Bronchial epithelial cell (primary cell): ENCODE data around the gene FIBIN. TPM values are rescaled to one million over a fixed set of nuclear protein-coding genes. Genes with fewer than 3 reads are reported as not detected.
A peak's percentile ranks its signal among the peaks of the same experiment; 100 is the strongest.
"Not testable (repeated sequence)": the region's sequence is repeated elsewhere in the genome, so short reads cannot be mapped to it uniquely, and the experiment has no call there.

Source experiments
- DNase-seq: peaks from one replicate; pipeline ENCODE4 v3.0.0-alpha.2; 2010; ENCODE audit warnings: low read depth
- FAIRE-seq: peaks from 2 replicates; lab custom pipeline; 2011; peaks lifted over from hg19 to GRCh38; lab: Jason Lieb, UNC
- H3K27me3 ChIP-seq: 2 replicates; pipeline ENCODE4 v1.5.1; 2011; ENCODE audit warnings: low read length; ENCODE audit not compliant: control insufficient read depth, insufficient read depth
- H3K36me3 ChIP-seq: 2 replicates; pipeline ENCODE4 v1.5.1; 2011; ENCODE audit warnings: low read length; ENCODE audit not compliant: control insufficient read depth, insufficient read depth
- H3K4me3 ChIP-seq: 2 replicates; pipeline ENCODE4 v1.5.1; 2011; ENCODE audit warnings: mild to moderate bottlenecking, low read depth, low read length, control low read depth
- total RNA-seq: library from RNA; depleted of rRNA; stranded (reverse); fragments of >200 nt; gene quantifications from 2 replicates; pipeline ENCODE4 v1.2.1, GENCODE V29; 2014
- TF ChIP-seq, protein P1 (sequence below): IDR thresholded peaks from 2 replicates; pipeline ENCODE4 v1.5.1; 2011; ENCODE audit warnings: mild to moderate bottlenecking, moderate library complexity, low read length, control low read depth, inconsistent platforms; ENCODE audit not compliant: insufficient read depth, severe bottlenecking

The FIBIN gene
- total RNA-seq, 1 donor from 2014 or later: 14.2 TPM

DNA sequence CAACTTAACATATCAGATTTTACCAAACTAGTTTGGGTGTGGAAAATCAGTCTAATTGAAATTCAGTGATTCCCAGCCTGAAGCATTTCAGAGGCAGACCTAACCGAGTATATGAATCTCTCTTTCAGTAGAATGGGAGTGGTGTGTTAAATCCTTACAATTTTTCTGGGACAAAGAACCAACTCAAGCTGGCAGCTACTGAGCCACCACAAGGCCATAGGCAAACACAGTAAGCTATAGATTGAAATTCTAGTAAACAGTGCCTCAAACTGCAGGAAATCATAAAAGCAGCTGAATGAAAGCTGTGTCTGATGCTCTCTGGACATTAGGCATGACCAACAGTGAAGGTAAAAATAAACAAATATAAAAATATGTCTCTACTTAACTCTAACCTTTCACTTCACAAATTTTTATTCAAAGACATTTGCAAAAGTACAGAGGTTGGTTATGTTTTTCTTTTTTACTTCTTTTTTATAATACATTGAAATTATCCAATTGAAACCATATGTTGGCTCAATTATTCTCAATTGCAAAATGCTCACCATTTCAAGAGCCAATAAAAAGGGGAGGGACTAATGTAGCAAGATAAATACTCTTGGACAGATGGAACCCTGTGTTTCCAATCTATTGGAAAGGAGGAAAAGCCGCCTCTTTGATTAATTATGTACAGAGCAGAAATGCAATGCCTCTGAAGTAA is 35.8 kb upstream of the FIBIN start:
- FAIRE-seq (no peak), DNase-seq (no peak)
- TF ChIP-seq, protein P1, sequence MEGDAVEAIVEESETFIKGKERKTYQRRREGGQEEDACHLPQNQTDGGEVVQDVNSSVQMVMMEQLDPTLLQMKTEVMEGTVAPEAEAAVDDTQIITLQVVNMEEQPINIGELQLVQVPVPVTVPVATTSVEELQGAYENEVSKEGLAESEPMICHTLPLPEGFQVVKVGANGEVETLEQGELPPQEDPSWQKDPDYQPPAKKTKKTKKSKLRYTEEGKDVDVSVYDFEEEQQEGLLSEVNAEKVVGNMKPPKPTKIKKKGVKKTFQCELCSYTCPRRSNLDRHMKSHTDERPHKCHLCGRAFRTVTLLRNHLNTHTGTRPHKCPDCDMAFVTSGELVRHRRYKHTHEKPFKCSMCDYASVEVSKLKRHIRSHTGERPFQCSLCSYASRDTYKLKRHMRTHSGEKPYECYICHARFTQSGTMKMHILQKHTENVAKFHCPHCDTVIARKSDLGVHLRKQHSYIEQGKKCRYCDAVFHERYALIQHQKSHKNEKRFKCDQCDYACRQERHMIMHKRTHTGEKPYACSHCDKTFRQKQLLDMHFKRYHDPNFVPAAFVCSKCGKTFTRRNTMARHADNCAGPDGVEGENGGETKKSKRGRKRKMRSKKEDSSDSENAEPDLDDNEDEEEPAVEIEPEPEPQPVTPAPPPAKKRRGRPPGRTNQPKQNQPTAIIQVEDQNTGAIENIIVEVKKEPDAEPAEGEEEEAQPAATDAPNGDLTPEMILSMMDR: no peak
- Histone ChIP-seq H3K27me3 (no peaks in the 10 kb centered on the region), H3K4me3 (no peak overlapping the region), H3K36me3 (no peaks in the 10 kb centered on the region)

DNA sequence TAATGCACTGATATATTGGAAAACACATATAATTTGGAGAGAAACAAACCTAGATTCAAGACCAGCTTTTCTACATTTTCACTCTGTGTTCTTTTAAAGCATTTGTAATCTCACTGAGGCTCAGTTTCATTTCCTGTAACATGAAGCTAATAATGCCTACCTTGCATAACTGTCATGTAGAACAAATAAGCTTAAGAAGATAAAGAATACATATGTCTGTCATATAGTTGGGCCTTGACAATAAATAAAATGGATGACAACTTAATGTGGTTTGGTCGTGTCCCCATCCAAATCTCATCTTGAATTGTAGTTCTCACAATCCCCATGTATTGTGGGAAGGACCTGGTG is 35.2 kb upstream of the FIBIN start:
- TF ChIP-seq, protein P1: no peak
- Histone ChIP-seq H3K4me3 (no peak overlapping the region), H3K36me3 (no peaks in the 10 kb centered on the region), H3K27me3 (no peaks in the 10 kb centered on the region)
- DNase-seq: no peak
- no peak for FAIRE-seq

DNA sequence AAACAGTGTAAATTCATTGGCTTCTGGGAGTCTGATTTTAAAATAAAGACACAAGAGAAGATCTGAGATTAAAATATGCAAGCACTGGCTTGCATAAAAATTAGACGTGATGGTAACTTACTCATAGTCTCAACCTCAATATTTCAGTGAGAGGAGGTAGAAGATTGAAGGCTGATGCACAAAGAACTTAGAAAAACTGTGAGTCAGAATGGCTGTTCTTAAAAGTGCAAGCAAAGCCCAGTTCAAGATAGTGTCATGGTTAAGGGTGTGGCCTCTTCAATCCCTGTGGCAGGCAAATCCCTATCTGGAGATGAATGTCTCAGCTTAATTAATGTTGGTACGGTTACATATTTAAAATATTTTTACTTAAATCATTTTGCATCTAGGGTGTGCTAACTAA is 33.6 kb upstream of the FIBIN start:
- peak; percentile 97 for DNase-seq
- FAIRE-seq: no peak
- Histone ChIP-seq H3K36me3 (no peaks in the 10 kb centered on the region), H3K4me3 (no peak overlapping the region), H3K27me3 (no peaks in the 10 kb centered on the region)
- TF ChIP-seq, protein P1: no peak

GRCh38 chr11:26963764-26964163 is 30.1 kb upstream of the FIBIN start:
- DNase-seq (peak; percentile 49), FAIRE-seq (no peak)
- Histone ChIP-seq H3K36me3 (no peaks in the 10 kb centered on the region), H3K4me3 (no peak overlapping the region), H3K27me3 (no peaks in the 10 kb centered on the region)
- TF ChIP-seq, protein P1: no peak

GRCh38 chr11:26964339-26964738 is 29.6 kb upstream of the FIBIN start:
- no peak for FAIRE-seq
- Histone ChIP-seq H3K4me3 (no peak overlapping the region), H3K36me3 (no peaks in the 10 kb centered on the region), H3K27me3 (no peaks in the 10 kb centered on the region)
- DNase-seq: no peak
- TF ChIP-seq, protein P1: no peak

DNA sequence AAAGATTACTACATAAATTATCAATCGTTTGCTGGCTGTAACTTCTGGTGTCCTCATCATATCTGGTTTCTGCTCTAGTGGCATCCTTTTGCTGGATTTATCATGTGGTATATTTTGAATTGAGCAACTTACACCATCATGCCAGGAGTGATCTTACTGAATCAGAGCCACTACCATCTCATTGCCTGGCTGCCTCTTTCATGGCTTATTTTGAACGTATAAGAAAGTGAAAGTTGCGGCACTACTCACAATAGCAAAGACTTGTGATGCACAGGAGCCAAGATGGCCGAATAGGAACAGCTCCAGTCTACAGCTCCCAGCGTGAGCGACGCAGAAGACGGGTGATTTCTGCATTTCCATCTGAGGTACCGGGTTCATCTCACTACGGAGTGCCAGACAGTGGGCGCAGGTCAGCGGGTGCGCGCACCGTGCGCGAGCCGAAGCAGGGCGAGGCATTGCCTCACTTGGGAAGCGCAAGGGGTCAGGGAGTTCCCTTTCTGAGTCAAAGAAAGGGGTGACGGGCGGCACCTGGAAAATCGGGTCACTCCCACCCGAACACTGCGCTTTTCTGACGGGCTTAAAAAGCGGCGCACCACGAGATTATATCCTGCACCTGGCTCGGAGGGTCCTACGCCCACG is 28.9 kb upstream of the FIBIN start:
- H3K36me3 ChIP-seq, DNase-seq, H3K4me3 ChIP-seq, FAIRE-seq, H3K27me3 ChIP-seq: not testable (repeated sequence)
